GM18508 (cell line): ENCODE results near the gene SMARCE1.

Experiments used
- ATAC-seq: cut with Tn5 transposase; IDR thresholded peaks from one replicate; pipeline ENCODE4 v1.9.1; 2021; ENCODE audit warnings: moderate number of reproducible peaks; ENCODE audit not compliant: insufficient read depth, unreplicated experiment

SMARCE1 gene

DNA sequence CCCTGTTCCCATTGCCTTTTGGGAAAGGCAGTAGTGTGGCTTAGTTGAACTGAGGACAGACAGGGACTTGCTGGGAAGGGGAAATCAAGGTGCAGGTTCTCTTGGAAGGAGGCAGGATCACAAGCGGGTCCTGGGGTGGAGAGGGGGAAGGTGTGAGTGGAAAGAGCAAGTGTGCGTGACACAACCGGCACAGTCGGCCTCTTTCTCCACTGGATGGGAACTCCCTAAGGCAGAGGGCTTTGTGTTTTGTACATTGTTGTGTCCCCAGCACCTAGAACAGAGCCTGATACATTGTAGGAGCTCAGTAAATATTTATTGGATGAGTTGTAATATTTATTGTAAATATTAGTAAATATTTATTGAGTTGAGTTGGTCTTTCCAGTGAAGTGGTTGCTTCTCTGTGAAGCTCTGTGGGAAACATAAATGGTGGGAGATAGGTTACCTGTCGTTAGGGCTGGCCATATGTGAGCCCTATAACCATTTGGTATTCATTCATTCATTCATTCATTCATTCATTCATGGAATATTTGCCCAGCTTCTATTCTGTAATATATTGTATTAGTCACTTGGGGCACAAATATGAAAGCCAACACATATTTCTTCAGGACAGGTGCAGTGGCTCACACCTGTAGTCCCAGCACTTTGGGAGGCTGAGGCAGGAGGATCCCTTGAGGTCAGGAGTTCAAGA, 34.0 kb downstream of the SMARCE1 start:
- ATAC-seq: no peak

DNA sequence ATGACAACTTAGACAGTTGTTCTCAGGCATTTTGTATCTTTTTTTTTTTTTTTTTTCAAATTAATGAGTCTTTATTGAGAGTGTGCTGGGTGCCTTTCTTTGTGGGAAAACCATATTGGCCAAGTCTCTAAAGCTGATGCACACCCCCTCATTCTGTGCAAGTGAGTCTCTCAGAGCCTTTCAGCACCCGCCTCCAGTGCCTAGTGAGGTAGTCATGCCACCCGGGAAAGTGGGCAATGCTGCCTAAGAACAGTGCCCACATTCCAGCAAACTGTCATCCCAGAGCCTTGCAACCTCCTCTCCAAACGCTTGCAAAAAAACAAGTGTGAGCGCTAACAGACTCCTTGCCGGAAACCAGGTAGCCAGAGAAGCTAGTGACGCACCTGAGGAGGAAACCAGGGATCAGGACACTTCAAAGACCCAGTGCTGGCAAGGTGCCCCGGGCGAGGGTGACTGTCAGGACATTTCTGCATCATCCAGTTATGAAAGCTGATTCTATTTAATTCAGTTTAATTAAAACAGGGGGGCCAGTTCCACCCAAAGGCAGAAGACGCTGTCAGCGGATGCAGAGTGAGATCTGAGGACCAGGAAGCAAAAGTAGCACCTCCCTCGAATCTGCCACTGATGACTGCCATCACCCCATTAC, 34.9 kb downstream of the SMARCE1 start:
- ATAC-seq: no peak

DNA sequence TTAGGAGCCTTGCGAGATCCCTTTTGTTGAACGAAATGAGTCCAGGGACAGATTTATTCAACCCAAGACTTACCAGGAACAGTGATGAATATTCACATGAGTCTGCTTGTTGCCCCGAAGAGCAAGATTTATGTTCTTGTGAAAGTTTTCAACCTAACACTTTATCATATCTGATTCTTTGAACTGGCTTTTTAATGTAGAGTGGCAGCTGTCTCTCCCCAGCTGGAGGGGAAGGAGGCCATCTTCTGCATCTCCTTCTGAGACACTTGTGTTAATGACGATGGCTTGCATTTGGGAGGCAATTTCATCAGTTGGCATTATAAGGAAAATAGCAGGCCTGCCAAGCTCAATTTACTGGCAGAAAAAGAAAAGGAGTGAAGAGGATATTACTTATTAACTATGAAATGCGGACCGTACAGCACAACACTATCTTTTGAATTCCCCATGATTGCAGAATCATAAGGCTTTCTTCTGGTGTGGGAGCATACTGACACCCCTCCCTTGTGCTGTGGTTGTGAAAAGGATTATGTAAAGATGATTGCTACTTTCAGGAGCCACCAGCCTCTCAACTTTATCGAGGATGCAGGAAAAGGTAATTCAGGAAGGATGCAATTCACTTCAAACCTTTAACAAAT, 35.7 kb downstream of the SMARCE1 start:
- no peak for ATAC-seq

DNA sequence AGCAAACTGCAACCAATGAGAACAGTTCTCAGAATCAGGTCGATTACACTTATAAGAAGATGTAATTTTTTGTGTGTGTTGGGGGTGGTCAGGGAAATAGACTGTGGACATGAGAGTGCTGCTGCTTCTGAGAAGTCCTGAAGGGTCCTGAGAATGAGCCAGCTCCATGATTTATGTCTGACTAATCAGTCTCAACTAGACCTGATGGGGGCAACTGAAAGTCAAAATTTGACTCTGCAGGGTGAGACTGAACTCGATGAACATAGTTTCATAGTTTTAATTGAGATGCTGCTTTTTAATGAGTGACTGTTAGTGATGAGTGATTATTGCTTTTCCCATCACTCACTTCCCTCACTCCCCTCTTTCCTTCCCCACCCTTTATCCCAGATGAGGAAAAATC, 37.3 kb downstream of the SMARCE1 start:
- no peak for ATAC-seq

DNA sequence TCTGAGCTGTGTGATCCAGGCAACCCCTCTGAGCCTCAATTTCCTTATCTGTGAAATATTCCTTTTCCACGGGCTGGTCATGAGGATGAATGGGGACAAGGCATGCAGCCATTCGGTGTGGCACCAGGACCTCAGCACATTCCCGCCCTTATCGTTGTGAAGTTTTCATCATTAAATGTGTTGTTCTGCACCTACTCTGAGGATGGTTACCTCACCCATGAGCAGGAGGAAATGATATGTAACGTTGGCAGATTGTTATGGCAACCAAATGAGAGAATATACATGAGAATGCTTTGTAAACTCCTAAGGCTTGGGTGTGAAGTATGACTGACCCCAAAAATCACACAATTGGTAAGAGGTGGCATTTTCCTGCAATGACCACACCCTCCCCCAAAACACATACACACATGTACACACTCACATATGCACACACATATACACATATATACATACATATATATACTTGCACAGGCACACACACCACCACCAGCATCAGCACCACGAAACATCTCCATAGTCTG, 39.5 kb downstream of the SMARCE1 start:
- ATAC-seq: no peak

DNA sequence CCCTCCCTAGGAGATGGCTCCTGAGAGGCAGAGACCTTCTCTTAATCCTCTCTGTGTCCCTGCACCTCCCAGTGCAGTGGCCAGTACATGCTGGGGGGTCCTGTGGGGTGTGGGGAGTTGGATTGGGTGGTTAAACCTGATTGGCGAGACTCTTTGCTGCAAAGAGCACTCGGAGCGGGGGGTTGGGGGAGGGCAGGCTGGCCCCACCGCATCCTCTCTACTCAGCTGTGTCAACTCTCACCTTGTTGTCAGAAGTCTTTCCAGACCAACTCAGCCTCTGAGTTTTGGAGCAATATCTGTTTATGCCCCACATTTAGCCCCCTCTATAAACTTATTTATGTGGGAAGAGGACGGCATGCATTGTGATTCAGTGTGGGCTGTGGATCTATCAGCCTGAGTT, 40.0 kb downstream of the SMARCE1 start:
- no peak for ATAC-seq

DNA sequence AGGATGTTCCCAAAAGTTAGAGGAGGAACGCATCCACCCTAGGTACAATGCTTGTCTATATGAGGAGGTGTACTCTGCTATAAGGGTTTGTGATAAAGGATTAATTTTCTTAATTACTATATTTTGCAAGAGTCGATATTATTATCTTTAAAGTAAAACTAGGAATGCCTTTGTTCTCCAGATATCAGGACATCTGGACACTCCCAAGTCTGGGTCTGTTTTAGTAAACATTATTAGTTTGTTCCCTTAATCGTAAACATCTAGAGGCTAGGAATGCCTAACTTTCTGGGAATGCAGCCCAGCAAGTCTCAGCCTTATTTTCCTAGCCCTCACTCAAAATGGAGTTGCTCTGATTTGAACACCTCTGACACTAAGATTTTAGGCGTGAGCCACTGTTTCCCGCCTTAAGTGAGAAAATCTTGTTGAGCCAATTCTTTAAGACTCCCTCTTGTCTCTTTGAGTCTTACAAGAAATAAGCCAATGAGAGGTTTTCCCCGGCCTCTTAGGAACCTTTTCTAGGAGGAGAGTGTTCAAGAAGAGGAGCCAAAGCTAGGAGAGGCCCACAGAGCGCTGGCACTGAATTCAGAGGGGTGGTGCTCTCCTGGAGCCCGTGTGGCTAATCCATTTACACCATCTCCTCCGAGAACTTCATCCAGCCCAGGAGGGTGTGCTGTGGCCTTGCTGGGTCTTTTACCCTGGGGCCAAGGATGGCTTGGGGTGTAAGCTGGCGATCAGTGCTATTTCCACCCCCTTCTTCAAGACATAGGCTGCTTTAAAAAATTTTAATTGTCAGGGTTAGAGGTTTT, 40.9 kb downstream of the SMARCE1 start:
- no peak for ATAC-seq

DNA sequence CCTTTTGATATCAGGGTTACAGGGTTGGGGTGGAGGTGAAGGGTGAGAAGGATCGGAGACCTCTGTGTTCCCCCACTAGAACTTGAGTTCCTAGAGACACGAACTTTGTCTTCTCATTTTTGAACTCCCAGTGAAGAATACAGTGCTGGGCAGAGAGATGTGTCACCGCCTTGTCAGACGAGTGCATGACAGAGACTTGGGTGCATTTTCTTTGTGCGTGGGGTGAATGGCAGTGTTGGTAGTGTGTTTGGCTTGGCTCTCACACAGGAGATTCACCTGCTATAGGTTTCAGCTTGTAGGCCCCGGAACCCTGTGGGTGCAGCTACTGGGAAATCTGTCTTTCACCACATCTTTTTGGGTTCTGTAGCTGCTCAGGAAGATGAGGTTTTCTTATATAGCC, 42.3 kb downstream of the SMARCE1 start:
- ATAC-seq: no peak

DNA sequence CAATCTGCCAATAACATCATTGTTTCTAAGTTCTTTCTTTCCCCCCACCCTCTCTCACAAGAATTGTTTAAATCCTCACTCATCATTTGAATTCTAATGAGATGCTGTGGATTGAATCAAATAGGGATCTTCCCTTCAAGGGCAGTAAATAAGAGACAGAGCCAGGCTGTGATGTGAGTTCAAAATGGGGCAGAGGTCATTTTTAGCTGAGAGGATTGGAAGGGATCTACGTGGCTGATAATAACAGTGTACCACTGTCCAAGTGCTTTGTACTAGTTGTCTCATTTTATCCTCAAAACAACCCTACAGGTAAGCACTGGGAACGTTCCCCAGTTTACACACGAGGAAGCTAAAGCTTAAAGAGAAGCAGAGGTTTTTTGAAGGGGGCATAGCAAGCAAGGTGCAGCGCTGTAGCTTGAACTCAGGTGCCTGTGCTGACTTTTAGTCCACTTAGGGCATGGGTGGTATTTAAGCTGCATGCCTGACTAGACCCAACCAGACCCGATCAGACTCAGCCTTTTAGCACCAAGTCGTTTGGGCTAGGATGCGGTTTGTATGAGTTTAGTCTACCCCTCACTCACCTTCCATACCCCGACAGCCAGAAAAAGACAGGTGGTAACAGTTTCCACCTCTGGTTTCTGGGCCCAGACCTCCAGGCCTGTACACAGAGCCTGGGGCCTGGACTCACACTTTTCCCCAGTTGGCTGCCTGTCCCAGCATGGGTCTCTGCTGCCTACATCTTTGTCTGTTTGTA, 43.1 kb downstream of the SMARCE1 start:
- ATAC-seq: no peak

DNA sequence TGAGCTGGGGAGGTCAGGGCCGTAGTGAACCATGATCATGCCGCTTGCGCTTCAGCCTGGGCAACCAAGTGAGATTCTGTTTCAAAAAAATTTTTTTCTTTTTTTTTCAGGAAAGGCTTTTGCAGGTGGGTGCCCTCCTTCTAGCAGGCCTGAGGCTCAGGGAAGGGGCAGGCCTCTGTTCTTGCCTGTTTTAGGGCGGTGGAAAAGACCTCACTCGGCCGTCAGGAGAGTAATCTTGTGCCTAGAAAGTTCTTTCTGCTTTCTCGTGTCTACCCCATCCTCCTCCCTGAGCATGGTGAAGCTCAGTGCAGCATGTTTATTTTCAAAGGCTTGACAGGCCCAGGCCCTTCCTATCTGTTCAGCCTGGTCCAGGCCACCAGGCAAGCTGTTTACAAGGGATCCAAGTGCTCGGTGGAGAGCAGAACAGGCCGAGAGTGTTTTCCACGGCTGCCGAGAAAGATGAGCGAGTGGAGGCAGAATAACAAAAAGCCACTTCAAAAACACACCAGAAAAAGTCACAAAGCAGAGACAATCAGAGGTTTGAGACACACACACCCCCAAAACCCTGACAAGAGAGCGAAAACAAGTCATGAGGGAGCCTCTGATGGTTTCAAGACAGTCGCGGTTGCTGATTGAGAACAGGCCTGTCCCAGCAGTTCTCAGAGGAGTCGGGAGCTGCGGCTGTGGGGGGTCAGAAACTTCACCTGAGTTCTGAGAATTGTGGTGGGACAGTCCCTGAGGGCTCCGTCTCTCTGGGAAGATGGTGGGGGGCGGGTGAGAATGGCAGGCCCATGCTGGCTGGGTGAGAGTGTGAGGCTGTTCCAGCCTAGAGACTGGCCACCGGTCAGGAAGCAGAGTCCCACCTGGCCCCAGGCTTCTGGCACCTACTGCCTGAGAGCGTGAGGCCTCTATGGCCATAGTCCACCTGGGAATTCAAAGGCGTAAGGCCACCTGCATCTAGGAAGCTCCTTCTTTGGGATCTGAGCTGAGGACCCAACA, 44.9 kb downstream of the SMARCE1 start:
- no peak for ATAC-seq

DNA sequence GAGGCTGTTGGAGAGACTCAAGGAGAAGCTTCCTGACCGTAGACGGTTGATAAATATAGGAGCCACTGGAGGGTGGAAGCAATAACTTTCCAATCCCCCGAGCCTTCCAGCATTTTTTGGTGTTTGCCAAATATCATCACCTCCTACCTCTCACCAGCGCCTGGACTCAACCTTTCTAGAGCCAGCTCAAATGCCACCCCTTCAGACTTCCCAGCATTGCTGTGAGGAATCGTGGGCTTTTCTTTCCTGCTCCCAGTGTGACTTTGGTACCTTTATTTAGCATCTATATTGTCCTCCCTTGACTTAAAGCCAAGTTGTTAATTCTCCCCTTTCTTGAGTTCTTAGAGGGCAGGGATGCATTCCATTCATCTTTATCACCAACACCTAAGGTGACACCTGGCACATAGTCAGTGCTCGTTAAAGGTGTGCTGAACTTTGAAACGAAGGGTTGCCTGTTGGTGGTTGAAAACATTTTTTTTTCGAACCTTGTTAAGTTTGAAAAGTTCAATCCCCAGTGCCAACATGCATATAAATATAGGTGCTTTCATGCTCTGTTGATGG, 47.1 kb downstream of the SMARCE1 start:
- ATAC-seq: no peak

DNA sequence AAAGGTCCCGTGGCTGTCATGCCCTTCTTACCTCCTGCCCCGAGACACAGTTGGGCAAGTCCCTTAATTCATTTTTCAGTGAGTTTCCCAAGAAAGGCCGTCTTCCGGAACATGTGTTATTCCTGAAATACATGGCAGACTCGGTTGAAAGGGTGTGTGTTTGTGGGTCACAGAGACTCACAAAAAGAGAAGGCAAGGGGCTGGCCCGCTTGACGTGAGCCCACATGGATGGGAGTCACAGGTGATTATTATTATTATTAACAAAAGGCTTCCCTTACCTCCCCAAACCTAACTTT, 48.2 kb downstream of the SMARCE1 start:
- ATAC-seq: no peak

DNA sequence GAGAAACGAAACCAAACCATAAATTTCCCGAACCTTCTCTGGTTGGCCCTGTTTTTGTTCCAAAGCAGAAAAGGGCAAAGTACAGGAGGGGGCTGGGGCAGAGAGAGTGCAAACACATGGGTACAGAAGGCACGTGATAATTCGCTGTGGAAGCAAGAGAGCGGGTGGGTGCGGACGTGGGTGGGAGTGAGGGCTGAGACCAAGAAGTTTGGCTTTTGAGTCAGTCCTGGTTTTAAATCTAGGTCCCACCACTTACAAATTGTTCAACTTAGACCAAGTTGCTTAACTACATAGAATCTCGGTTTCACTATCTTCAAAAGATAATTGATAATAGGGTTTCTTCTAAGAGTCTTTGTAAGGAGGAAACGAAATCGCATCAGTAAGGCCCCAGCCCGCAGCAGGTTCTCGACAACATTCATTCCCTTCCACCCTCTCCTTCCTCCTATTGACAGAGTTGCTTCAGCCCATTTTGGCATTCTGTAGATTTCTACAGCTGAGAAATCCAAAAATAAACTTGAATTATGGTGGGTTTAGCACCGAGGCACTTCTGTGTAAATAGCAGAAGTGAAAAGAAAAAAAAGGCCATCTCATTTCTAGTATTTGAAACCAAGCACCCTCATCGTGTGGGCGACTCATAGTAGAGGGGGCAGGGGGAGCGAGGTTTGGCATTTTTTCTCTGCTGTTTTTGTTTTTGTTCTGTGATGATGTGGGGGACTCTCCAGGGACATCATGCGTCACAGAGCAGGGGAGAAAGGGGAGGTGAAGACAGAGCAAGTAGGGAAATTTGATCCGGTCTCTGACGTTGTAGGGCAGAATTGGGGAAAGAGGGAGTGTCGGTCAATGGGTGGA, 48.8 kb downstream of the SMARCE1 start:
- ATAC-seq: peak; percentile 59

DNA sequence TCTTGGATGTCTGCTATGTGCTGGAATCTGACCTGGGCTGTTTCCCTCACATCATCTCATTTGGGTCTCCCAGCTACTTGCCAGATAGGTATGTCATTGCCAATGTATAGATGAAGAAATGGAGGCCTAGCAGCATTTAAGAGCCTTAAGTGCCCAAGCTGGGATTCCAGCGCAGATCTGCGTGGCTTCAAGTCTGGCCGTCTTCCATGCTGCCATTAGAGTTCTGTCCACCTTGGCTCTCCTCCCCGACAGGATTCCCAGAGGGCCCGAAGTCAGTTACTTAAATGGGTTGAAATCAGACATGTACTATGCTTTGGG, 49.4 kb downstream of the SMARCE1 start:
- ATAC-seq: no peak

DNA sequence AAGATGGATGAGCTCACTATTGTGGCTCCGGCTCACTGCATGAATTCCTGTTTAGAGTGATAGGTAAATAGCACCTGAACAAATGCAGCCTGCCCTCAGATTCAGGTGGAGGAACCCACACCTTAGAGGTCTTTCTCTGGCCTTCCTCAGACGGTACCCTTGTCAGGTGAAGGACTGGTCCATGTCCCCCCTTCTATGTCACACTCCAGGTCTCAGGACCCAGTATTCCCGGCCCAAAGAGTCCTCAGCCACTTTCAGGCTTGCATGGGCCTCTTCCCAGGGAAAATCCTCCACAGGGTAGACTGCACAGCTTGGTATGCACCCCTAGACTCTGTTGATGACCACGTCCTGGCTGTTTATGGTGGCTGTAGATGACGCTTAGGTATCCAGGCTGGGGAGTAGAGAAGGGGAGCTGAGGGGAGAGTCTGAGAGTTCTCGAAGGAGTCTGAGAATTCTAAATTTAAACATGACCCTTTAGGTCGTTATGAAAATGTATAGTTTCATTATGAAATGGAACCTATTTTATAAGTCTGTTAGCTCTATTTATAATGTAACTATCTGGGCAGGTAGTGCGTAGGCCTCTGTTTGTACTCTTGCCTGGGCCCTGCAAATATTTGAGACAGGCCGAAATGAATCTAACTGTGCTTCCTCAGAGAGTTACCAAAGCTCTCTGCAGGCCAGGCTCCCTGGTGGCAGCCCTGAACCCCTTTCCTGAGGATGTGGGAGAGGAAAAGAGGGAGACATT, 49.9 kb downstream of the SMARCE1 start:
- ATAC-seq: no peak

DNA sequence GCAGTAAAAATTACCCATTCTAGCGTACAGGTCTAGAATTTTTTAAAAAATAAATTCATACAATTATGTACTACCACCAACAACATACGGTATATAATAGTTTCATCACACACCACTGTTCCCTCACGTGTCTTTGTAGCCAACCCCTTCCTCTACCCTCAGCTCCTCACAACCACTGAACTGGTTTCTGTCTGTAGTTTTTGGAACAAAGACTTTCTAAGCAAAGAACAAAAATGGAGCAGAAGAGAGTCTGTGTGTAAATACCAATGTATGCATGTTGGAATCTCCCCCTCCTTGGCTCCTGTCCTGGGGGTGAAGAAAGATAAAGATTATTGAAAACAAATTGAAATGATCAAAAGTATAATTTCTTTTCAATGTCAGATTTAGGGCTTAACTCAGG, 50.5 kb downstream of the SMARCE1 start:
- no peak for ATAC-seq

DNA sequence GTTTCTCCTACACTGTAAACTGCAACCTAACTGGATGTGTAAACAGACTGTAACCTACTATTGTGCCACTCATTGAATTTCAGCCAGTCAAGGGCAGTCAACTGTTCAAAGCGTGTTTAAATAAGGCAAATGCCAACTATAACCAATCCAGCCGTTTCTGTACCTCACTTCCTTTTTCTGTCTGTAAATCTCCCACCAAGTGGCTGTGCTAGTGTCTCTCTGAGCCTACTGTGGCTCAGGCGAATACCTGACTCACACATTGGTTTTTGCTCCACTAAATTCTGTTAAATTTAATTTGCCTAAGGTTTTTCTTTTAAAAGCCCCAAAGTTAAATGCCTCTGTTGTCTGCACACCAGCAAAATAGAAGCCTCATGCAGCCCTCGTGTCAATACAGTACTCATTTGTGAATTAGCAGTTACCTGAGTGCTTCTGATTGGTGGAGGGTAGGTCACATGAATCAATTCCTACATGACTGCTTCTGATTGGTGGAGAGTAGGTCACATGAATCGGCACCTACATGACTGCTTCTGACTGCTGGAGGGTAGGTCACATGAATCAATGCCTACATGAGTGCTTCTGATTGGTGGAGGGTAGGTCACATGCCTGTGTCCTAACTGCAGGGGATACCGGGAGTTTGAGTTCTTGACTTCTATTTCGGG, 51.2 kb downstream of the SMARCE1 start:
- no peak for ATAC-seq
